Measurements from ENCODE around the gene BBS9. TPM values are rescaled to one million over a fixed set of nuclear protein-coding genes. Genes with fewer than 3 reads are reported as not detected.

Gene BBS9
- total RNA-seq, 4 donors from 2014 or later: 11.2 to 34.5 (median 20.4) TPM

DNA sequence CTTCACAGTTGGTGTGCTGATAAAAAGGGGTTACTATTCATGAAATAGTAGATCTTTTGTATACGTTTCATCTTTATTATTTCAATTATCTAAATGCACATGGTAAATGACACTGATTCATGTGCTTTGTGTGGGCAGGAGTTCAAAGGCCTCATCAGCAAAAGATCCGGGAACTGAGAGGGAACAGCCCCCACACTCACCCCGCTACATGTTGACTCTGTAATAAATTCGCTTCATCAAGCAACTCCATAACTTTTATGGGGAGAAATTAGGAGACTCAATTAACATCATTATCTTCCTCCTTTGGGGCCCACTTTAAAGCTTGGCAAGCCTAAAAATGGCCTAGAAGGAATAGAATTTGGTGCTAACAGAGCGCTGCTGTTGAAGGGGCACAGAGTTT lies 525.3 kb downstream of the BBS9 start:
- H3K36me3 ChIP-seq: no peaks in the 10 kb centered on the region
- no peak overlapping the region for H3K27ac ChIP-seq
- H3K27me3 ChIP-seq: no peaks in the 10 kb centered on the region
- ATAC-seq: no peak
- TF ChIP-seq EP300 (IDR thresholded peaks at IDR 0.05): no peak
- no peak for TF ChIP-seq POLR2AphosphoS5 (IDR thresholded peaks at IDR 0.05)
- TF ChIP-seq POLR2A (IDR thresholded peaks at IDR 0.05): no peak
- TF ChIP-seq, protein P1, sequence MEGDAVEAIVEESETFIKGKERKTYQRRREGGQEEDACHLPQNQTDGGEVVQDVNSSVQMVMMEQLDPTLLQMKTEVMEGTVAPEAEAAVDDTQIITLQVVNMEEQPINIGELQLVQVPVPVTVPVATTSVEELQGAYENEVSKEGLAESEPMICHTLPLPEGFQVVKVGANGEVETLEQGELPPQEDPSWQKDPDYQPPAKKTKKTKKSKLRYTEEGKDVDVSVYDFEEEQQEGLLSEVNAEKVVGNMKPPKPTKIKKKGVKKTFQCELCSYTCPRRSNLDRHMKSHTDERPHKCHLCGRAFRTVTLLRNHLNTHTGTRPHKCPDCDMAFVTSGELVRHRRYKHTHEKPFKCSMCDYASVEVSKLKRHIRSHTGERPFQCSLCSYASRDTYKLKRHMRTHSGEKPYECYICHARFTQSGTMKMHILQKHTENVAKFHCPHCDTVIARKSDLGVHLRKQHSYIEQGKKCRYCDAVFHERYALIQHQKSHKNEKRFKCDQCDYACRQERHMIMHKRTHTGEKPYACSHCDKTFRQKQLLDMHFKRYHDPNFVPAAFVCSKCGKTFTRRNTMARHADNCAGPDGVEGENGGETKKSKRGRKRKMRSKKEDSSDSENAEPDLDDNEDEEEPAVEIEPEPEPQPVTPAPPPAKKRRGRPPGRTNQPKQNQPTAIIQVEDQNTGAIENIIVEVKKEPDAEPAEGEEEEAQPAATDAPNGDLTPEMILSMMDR (IDR thresholded peaks at IDR 0.05): no peak
- WGBS, 2 donors (ENCODE audit: low coverage in 1 of 2): 88 to 89% methylated on average over 3 to 5 of the region's 5 CpGs
- H3K4me3 ChIP-seq: no peak overlapping the region
- no peaks in the 10 kb centered on the region for H3K9me3 ChIP-seq
- H3K4me1 ChIP-seq: no peaks in the 10 kb centered on the region

Small RNA genes lying within 50 kb of the gene (small RNA-seq; reads per million reads assigned to genes)
- gene AC007312.1 (0 reads per million in 4 donors), gene AC074338.1 (0 reads per million in 4 donors), gene RNA5SP229 (0.13 to 3.3 (median 0.76) reads per million in 4 donors)

Other genes starting within 250 kb of the BBS9 start
- gene KBTBD2, start 237.8 kb upstream of the BBS9 start, total RNA-seq: 10 to 100 TPM; 31.2 to 64.6 (median 37.4) TPM
- 100 to 1,000 TPM in 3 of 4 donors, 10 to 100 TPM in 1; 94.8 to 141 (median 135) TPM for gene FKBP9, start 172.1 kb upstream of the BBS9 start, total RNA-seq
- gene NT5C3A, start 66.8 kb upstream of the BBS9 start, total RNA-seq: 10 to 100 TPM; 13.1 to 32.5 (median 20.2) TPM
- 10 to 100 TPM in 2 of 4 donors, 1 to 10 TPM in 2; 4.7 to 11.7 (median 10.1) TPM for gene RP9, start 20.2 kb upstream of the BBS9 start, total RNA-seq

All from gastroesophageal sphincter (tissue), 4 donors.